GM12878 (cell line): ENCODE measurements around the gene STK32A. TPM values are rescaled to one million over a fixed set of nuclear protein-coding genes. Genes with fewer than 3 reads are reported as not detected.

Experiments used
- ATAC-seq: fragments of 200-7000 bp; cut with Tn5 transposase; 3 replicates; pipeline ENCODE4 v1.9.1; 2020; ENCODE audit warnings: mild to moderate bottlenecking, moderate library complexity
- BruUV-seq: library from RNA; stranded (reverse); fragments of 400-500 nt; replicated peaks from 2 replicates; lab custom pipeline; 2021; lab: Mats Ljungman, UMichigan
- CTCF ChIA-PET: fragments of 300-600 bp; sonication (Branson Sonifier 250); formaldehyde crosslinking; extraction: SDS; loops from one replicate; lab custom pipeline; 2021; ENCODE audit warnings: inconsistent platforms; lab: Yijun Ruan, JAX
- POLR2A ChIA-PET: fragments of 350-600 bp; formaldehyde crosslinking; extraction: SDS; loops from one replicate; lab custom pipeline; 2021; ENCODE audit warnings: inconsistent platforms; lab: Charles Lee
- RAD21 ChIA-PET: fragments of 300-600 bp; sonication (Branson Sonifier 250); formaldehyde crosslinking; loops from one replicate; lab custom pipeline; 2023; ENCODE audit warnings: antibody characterized with exemption; ENCODE audit not compliant: unreplicated experiment; lab: Charles Lee
- SMC1A ChIA-PET: fragments of 300-600 bp; sonication (Branson Sonifier 250); formaldehyde crosslinking; loops from one replicate; lab custom pipeline; 2023; ENCODE audit not compliant: unreplicated experiment, uncharacterized antibody; lab: Charles Lee
- DNase-seq: peaks from one replicate; pipeline ENCODE4 v3.0.0-alpha.2; 2011; ENCODE audit warnings: low read depth, low spot score
- FAIRE-seq: peaks from 3 replicates; lab custom pipeline; 2011; peaks lifted over from hg19 to GRCh38; lab: Jason Lieb, UNC
- H2AFZ ChIP-seq: 2 replicates; pipeline ENCODE4 v1.6.0; 2011; ENCODE audit warnings: low read depth, low read length, control low read depth; ENCODE audit not compliant: control insufficient read depth
- H3K27ac ChIP-seq: 2 replicates; pipeline ENCODE4 v1.5.1; 2011; ENCODE audit warnings: control low read depth; ENCODE audit not compliant: control insufficient read depth, insufficient read depth
- H3K27me3 ChIP-seq, 2 experiments: replicated peaks in 1 of 2; 2 replicates each; pipeline versions ENCODE4 v1.6.0 to v1.6.1; 2011; ENCODE audit warnings: low read length in 1 of 2; ENCODE audit not compliant: control insufficient read depth in 2 of 2, insufficient read depth in 2 of 2
- H3K36me3 ChIP-seq, 2 experiments: 2 replicates each; pipeline ENCODE4 v1.5.1; 2011; ENCODE audit warnings: low read length in 1 of 2; ENCODE audit not compliant: control insufficient read depth in 2 of 2, insufficient read depth in 2 of 2
- H3K4me1 ChIP-seq: 2 replicates; pipeline ENCODE4 v1.6.1; 2011; ENCODE audit warnings: mild to moderate bottlenecking, low read length, moderate library complexity, mixed read lengths; ENCODE audit not compliant: control insufficient read depth, insufficient read depth
- H3K4me2 ChIP-seq: 2 replicates; pipeline ENCODE4 v1.6.0; 2011; ENCODE audit warnings: control low read depth; ENCODE audit not compliant: control insufficient read depth, insufficient read depth
- H3K4me3 ChIP-seq: fragments of 200-600 bp; sonication (generic); 2 replicates; pipeline ENCODE4 v1.5.1; 2016
- H3K79me2 ChIP-seq: 2 replicates; pipeline ENCODE4 v1.6.0; 2011; ENCODE audit warnings: low read length; ENCODE audit not compliant: control insufficient read depth, insufficient read depth
- H3K9ac ChIP-seq: 2 replicates; pipeline ENCODE4 v1.8.0; 2011; ENCODE audit warnings: low read length, control low read depth, mixed read lengths; ENCODE audit not compliant: control insufficient read depth, insufficient read depth
- H3K9me3 ChIP-seq: replicated peaks from 3 replicates; pipeline ENCODE4 v1.5.1; 2011; ENCODE audit warnings: mild to moderate bottlenecking, low read length; ENCODE audit not compliant: control insufficient read depth, insufficient read depth
- H4K20me1 ChIP-seq: 2 replicates; pipeline ENCODE4 v1.6.0; 2011; ENCODE audit not compliant: control insufficient read depth, insufficient read depth
- BACH1 ChIP-seq: fragments of 450-650 bp; IDR thresholded peaks from 2 replicates; pipeline ENCODE4 v1.6.1; 2017; ENCODE audit warnings: mild to moderate bottlenecking, borderline replicate concordance
- CBFB ChIP-seq: IDR thresholded peaks from 2 replicates; pipeline ENCODE4 v1.6.1; 2016; ENCODE audit warnings: antibody characterized with exemption, low read depth
- CHD2 ChIP-seq: IDR thresholded peaks from 2 replicates; pipeline ENCODE4 v1.6.1; 2011; ENCODE audit warnings: low read depth, low read length, improper control_type of control experiment, borderline replicate concordance
- E2F8 ChIP-seq: fragments of 450-650 bp; IDR thresholded peaks from 2 replicates; pipeline ENCODE4 v1.6.1; 2018; ENCODE audit warnings: mild to moderate bottlenecking, low read depth, moderate library complexity; ENCODE audit not compliant: partially characterized antibody
- FOS ChIP-seq: IDR thresholded peaks from 3 replicates; pipeline ENCODE4 v1.6.1; 2011; ENCODE audit warnings: borderline replicate concordance; ENCODE audit not compliant: insufficient read length; ENCODE audit errors: extremely low read depth
- FOXM1 ChIP-seq: IDR thresholded peaks from 2 replicates; pipeline ENCODE4 v1.6.1; 2012; ENCODE audit warnings: low read depth, mild to moderate bottlenecking, inconsistent platforms, low read length, moderate library complexity
- MTA3 ChIP-seq: IDR thresholded peaks from 2 replicates; pipeline ENCODE4 v1.6.1; 2012; ENCODE audit warnings: low read length, inconsistent platforms, borderline replicate concordance
- NFXL1 ChIP-seq: fragments of 450-650 bp; IDR thresholded peaks from 2 replicates; pipeline ENCODE4 v1.6.1; 2017; ENCODE audit warnings: antibody characterized with exemption, mild to moderate bottlenecking, borderline replicate concordance
- NR2C1 ChIP-seq: fragments of 450-650 bp; IDR thresholded peaks from 2 replicates; pipeline ENCODE4 v1.6.1; 2017; ENCODE audit warnings: antibody characterized with exemption, mild to moderate bottlenecking, moderate library complexity
- RB1 ChIP-seq: fragments of 450-650 bp; formaldehyde crosslinking; IDR thresholded peaks from 2 replicates; pipeline ENCODE4 v1.6.1; 2017; ENCODE audit warnings: mild to moderate bottlenecking, borderline replicate concordance
- RBBP5 ChIP-seq: fragments of 200-600 bp; sonication (generic); conservative IDR thresholded peaks from 2 replicates; pipeline ENCODE4 v1.6.1; 2016
- SIN3A ChIP-seq: IDR thresholded peaks from 2 replicates; pipeline ENCODE4 v1.6.1; 2012; ENCODE audit warnings: low read depth, low read length, improper control_type of control experiment
- SIX5 ChIP-seq: IDR thresholded peaks from 2 replicates; pipeline ENCODE4 v1.6.1; 2011; ENCODE audit warnings: mild to moderate bottlenecking, low read depth, low read length, moderate library complexity; ENCODE audit not compliant: severe bottlenecking
- SMAD1 ChIP-seq: fragments of 450-650 bp; IDR thresholded peaks from 2 replicates; pipeline ENCODE4 v1.6.1; 2018; ENCODE audit warnings: mild to moderate bottlenecking, low read depth; ENCODE audit not compliant: partially characterized antibody
- STAT1 ChIP-seq: fragments of 450-650 bp; conservative IDR thresholded peaks from 2 replicates; pipeline ENCODE4 v1.6.1; 2014; ENCODE audit warnings: antibody characterized with exemption, mild to moderate bottlenecking
- WGBS: methylation state at CpG from one replicate; pipeline ENCODE4 v1.1.6; 2016; ENCODE audit warnings: low lambda C conversion rate; ENCODE audit not compliant: insufficient replicate concordance, insufficient coverage; ENCODE audit errors: missing lambda C conversion rate; 5-methylcytosine and 5-hydroxymethylcytosine counted together
- in situ Hi-C: fragments of 300-500 bp; cut with MboI; formaldehyde crosslinking; loops from 9 replicates; pipeline ENCODE4 v1.14.3; 2018; ENCODE audit warnings: mixed read lengths
- intact Hi-C: fragments of 100-400 bp; cut with micrococcal nuclease; formaldehyde crosslinking; loops from one replicate; pipeline ENCODE4 v1.14.2; 2022; ENCODE audit not compliant: unreplicated experiment
- polyA plus RNA-seq, 11 experiments: library from polyadenylated mRNA; depleted of rRNA in 4 of 11; unstranded in 6 of 11; stranded (reverse) in 5 of 11; fragments of >200 nt; fragmentation: Nextera tagmentation in 4 of 11; fragmentation: Illumina TruSeq in 1 of 11; extraction: Ambion mirVana in 4 of 11; extraction: Trizol in 1 of 11; gene quantifications; 1 replicate in 1 of 11; 2 replicates in 10 of 11; pipeline versions ENCODE4 v1.2.1 to v1.2.3, GENCODE V29; 2011 to 2016; ENCODE audit warnings: inconsistent platforms in 2 of 11, missing spikeins in 2 of 11, low read depth in 1 of 11
- total RNA-seq, 4 experiments: library from RNA; depleted of rRNA in 3 of 4; stranded (reverse); fragments of >200 nt in 3 of 4; fragmentation: Illumina TruSeq in 1 of 4; extraction: Trizol in 1 of 4; gene quantifications; 2 replicates each; pipeline versions ENCODE4 v1.2.1 to v1.2.3, GENCODE V29; 2013 to 2021
- TF ChIP-seq, protein P1 (sequence below): fragments of 450-650 bp; IDR thresholded peaks from 2 replicates; pipeline ENCODE4 v1.6.1; 2018; ENCODE audit warnings: borderline replicate concordance, mild to moderate bottlenecking; ENCODE audit not compliant: partially characterized antibody
- TF ChIP-seq, protein P2 (sequence below): IDR thresholded peaks from 2 replicates; pipeline ENCODE4 v1.6.1; 2012; ENCODE audit warnings: low read depth, low read length, improper control_type of control experiment
- TF ChIP-seq, protein P3 (sequence below): IDR thresholded peaks from 2 replicates; pipeline ENCODE4 v1.6.1; 2011; ENCODE audit warnings: borderline replicate concordance, low read depth, mild to moderate bottlenecking, moderate library complexity, low read length; ENCODE audit not compliant: insufficient read depth, poor library complexity, severe bottlenecking

The STK32A gene
- total and polyA plus RNA-seq, 10 of the 15 experiments (the other 5 are each of a cell fraction or from before 2014, with no cell fraction given), result under 0.01 to 0.10 TPM; not detected in 8

GRCh38 chr5:147327905-147328304 is 93.1 kb downstream of the STK32A start:
- H2AFZ ChIP-seq, result no peak overlapping the region
- H3K79me2 ChIP-seq, result no peaks in the 10 kb centered on the region
- no peaks in the 10 kb centered on the region for H3K4me1 ChIP-seq
- no peak for ATAC-seq
- RAD21 ChIA-PET, result interaction anchor here (1.2 kb wide), 1 partner anchor 42 kb away, joined by 4 read pairs; no protein-coding TSS in a partner anchor
- no peak for FAIRE-seq
- no TSS peak for BruUV-seq
- in situ Hi-C loops (no loop called here), intact Hi-C loops (no loop called here)
- SMC1A ChIA-PET, result interaction anchor here (0.6 to 1.2 kb wide), 2 partner anchors 24 to 115 kb away, joined by 3 read pairs; no protein-coding TSS in a partner anchor
- 14% methylated on average over 2 of the region's 2 CpGs for WGBS
- no peaks in the 10 kb centered on the region; a peak in 1 of 4 replicates for H3K27me3 ChIP-seq
- CTCF ChIA-PET, result interaction anchor here (0.9 to 1.4 kb wide), 3 partner anchors 12 to 24 kb away, joined by 3 read pairs; no protein-coding TSS in a partner anchor
- H3K27ac ChIP-seq, result no peak overlapping the region
- no peaks in the 10 kb centered on the region for H3K36me3 ChIP-seq
- H3K4me3 ChIP-seq, result no peak overlapping the region
- no peaks in the 10 kb centered on the region for H4K20me1 ChIP-seq
- POLR2A ChIA-PET, result no interaction called here
- no peak overlapping the region for H3K4me2 ChIP-seq
- no peak for DNase-seq
- no peak overlapping the region for H3K9ac ChIP-seq
- no peaks in the 10 kb centered on the region for H3K9me3 ChIP-seq
- TF ChIP-seq RBBP5 (no peak), NFXL1 (no peak), SIN3A (no peak), RB1 (no peak), SIX5 (no peak), FOS (no peak), BACH1 (no peak), FOXM1 (no peak), STAT1 (no peak), NR2C1 (no peak), CHD2 (no peak), SMAD1 (no peak), E2F8 (no peak), CBFB (no peak), MTA3 (no peak)
- TF ChIP-seq, protein P1, sequence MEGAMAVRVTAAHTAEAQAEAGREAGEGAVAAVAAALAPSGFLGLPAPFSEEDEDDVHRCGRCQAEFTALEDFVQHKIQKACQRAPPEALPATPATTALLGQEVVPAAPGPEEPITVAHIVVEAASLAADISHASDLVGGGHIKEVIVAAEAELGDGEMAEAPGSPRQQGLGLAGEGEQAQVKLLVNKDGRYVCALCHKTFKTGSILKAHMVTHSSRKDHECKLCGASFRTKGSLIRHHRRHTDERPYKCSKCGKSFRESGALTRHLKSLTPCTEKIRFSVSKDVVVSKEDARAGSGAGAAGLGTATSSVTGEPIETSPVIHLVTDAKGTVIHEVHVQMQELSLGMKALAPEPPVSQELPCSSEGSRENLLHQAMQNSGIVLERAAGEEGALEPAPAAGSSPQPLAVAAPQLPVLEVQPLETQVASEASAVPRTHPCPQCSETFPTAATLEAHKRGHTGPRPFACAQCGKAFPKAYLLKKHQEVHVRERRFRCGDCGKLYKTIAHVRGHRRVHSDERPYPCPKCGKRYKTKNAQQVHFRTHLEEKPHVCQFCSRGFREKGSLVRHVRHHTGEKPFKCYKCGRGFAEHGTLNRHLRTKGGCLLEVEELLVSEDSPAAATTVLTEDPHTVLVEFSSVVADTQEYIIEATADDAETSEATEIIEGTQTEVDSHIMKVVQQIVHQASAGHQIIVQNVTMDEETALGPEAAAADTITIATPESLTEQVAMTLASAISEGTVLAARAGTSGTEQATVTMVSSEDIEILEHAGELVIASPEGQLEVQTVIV, result no peak
- TF ChIP-seq, protein P2, sequence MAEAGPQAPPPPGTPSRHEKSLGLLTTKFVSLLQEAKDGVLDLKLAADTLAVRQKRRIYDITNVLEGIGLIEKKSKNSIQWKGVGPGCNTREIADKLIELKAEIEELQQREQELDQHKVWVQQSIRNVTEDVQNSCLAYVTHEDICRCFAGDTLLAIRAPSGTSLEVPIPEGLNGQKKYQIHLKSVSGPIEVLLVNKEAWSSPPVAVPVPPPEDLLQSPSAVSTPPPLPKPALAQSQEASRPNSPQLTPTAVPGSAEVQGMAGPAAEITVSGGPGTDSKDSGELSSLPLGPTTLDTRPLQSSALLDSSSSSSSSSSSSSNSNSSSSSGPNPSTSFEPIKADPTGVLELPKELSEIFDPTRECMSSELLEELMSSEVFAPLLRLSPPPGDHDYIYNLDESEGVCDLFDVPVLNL, result no peak
- TF ChIP-seq, protein P3, sequence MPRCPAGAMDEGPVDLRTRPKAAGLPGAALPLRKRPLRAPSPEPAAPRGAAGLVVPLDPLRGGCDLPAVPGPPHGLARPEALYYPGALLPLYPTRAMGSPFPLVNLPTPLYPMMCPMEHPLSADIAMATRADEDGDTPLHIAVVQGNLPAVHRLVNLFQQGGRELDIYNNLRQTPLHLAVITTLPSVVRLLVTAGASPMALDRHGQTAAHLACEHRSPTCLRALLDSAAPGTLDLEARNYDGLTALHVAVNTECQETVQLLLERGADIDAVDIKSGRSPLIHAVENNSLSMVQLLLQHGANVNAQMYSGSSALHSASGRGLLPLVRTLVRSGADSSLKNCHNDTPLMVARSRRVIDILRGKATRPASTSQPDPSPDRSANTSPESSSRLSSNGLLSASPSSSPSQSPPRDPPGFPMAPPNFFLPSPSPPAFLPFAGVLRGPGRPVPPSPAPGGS, result no peak
